HG03442 (cell line): ENCODE results near the gene ALDH1A2.
"Not testable (repeated sequence)": the region's sequence is repeated elsewhere in the genome, so short reads cannot be mapped to it uniquely, and the experiment has no call there.

ENCODE experiments used
- ATAC-seq: cut with Tn5 transposase; IDR thresholded peaks from one replicate; pipeline ENCODE4 v1.9.1; 2021; ENCODE audit warnings: mild to moderate bottlenecking, moderate library complexity; ENCODE audit not compliant: unreplicated experiment

Gene ALDH1A2

GRCh38 chr15:58043192-58043903, 22.2 kb downstream of the ALDH1A2 start:
- no peak for ATAC-seq

- ATAC-seq, result no peak
Observed at GRCh38 chr15:58042006-58042405, 23.5 kb downstream of the ALDH1A2 start.

- no peak for ATAC-seq
Observed at GRCh38 chr15:58040150-58040549, 25.4 kb downstream of the ALDH1A2 start.

GRCh38 chr15:58039079-58040035, 26.2 kb downstream of the ALDH1A2 start:
- no peak for ATAC-seq

GRCh38 chr15:58038426-58039078, 27.0 kb downstream of the ALDH1A2 start:
- ATAC-seq, result no peak

GRCh38 chr15:58037723-58038301, 27.7 kb downstream of the ALDH1A2 start:
- no peak for ATAC-seq

- ATAC-seq, result no peak
Observed at GRCh38 chr15:58036579-58036978, 28.9 kb downstream of the ALDH1A2 start.

GRCh38 chr15:58028392-58028791, 37.1 kb downstream of the ALDH1A2 start:
- not testable (repeated sequence) for ATAC-seq

GRCh38 chr15:58026552-58026951, 39.0 kb downstream of the ALDH1A2 start:
- no peak for ATAC-seq

- no peak for ATAC-seq
Observed at GRCh38 chr15:58026051-58026450, 39.5 kb downstream of the ALDH1A2 start.

DNA sequence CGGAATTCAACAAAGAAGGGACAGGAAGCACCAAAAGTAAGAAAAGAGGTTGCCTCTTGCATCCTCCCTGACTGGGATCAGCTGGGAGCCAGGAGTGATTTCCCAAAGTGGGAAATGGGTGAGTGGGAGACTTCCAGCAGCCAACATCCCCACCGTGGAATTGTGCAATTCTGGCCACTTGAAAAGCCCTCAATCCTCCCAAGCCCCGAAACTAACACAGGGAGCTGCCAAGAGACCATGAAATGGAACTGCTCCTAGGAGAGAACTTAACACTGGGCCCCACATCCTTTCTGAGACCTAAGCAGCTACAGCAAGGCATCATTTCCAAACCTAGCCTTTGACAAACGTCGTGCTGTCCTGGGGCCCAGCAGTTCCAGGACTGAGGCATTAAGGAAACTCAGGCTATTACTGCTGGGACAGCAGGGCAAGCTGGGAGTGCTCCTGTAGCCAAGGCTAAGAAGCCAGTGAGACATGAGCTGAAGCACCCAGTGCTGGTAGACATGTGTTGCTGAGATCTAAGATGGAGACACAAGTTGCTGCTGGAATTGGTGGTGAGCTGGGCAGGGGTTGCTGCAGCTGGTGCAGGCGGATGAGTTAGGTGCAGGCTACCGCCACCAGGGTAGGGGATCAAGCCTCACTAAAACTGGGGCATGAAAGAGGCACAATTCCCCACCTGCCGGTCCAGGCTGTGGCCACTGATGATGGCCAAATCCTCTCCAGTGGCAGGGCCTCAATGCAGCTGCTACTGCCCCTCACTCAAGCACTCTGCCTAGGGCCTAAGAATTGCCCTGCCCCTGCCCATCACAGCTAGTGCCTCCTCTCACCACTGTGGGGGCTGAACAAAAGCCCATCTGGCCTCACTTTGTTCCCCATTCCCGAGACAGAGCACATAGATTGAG, 43.9 kb downstream of the ALDH1A2 start:
- no peak for ATAC-seq

DNA sequence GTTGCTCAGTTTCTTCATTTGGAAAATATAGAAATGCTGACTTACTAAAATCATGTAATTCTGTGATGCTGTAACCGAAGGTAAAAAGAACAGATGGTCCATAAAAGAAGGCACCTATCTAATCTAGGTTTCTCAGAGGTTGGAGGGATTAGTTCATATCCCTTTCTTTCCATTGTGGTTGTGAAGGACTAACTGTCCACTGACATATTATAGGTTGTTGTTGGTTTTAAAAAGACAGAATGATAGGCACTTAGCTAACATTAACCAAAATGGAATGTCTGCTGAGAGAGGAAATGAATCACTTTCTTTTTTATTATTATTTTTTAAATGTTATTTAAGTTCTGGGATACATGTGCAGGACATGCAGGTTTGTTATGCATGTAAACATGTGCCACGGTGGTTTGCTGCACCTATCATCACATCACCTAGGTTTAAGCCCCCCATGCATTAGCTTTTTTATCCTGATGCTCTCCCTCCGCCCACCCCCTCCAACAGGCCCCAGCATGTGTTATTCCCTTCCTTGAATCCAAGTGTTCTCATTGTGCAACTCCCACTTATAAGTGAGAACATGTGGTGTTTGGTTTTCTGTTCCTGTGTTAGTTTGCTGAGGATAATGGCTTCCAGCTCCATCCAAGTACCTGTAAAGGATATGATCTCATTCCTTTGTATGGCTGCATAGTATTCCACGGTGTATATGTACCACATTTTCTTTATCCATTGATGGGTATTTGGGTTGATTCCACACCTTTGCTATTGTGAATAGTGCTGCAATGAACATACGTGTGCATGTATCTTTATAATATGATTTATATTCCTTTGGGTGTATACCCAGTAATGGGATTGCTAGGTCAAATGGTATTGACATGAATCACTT, 45.8 kb downstream of the ALDH1A2 start:
- ATAC-seq, result no peak

GRCh38 chr15:58017869-58018268, 47.6 kb downstream of the ALDH1A2 start:
- no peak for ATAC-seq

- ATAC-seq, result no peak
Observed at GRCh38 chr15:58016581-58017175, 48.8 kb downstream of the ALDH1A2 start.

DNA sequence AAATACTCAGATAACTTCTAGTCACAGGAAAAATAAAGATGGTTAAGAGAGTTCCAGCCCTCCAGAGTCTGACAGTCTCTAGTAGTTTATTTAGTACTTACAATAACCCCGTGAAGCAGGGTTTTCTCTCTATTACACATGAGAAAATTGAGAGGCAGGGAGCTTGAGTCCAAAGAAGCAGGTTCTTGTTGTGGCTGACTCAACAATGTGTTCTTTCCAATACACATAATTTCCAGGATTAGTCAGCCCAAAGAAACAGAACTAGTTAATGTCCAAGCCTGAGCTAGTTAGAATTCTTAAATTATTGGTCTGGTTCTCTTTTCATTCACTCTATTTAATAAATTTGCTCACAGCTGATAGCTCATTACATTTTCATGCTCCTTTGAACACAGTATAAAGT, 49.9 kb downstream of the ALDH1A2 start:
- no peak for ATAC-seq

DNA sequence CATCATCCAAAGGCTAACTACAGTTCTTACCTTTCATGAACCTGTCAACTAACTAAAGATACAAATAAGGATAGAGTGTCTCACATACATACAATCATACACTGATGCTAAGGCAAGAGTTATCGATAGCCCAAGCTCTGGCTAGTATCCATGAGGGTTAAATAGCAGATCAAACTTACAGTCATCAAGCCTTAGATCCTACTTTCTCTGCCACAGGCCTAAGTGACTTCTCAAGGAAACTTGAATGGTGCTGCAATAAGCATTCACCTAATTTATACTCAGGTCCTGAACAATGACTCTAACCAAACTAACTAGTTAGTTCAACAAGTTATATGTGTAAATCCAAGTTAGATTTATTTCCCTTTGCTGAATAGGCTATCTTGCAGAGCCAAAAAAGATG, 51.0 kb downstream of the ALDH1A2 start:
- ATAC-seq, result no peak

GRCh38 chr15:58014040-58014439, 51.5 kb downstream of the ALDH1A2 start:
- no peak for ATAC-seq

- ATAC-seq, result no peak
Observed at GRCh38 chr15:58010983-58011382, 54.5 kb downstream of the ALDH1A2 start.

DNA sequence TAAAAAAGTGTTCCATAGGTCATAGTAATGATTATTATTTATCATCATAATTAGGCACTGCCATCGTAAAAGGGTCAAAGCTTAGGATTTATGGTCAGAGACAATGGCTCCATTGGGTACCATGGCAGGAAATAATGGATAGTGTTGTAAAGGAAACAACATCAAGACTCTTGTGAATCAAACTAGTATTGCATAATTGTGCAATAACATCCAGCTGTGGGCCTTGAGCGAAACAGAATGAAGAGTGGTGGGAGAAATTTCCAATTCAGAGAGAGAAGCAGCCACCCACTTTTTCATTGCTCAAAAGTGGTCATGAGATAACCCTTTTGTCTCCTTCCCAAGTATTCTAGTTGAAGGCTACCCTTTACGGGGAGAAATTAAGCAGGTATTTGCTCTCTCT, 61.7 kb downstream of the ALDH1A2 start:
- no peak for ATAC-seq
